ENCODE results near the gene SPDEF. TPM values are rescaled to one million over a fixed set of nuclear protein-coding genes. Genes with fewer than 3 reads are reported as not detected.
A peak's percentile ranks its signal among the peaks of the same experiment; 100 is the strongest.

SPDEF gene
- total RNA-seq, 1 donor from 2014 or later = 5.0 TPM

GRCh38 chr6:34525431-34526175 is 30.5 kb downstream of the SPDEF start:
- Histone ChIP-seq H3K27me3 (ENCODE audit: control insufficient read depth, insufficient read depth, low read length) (no peaks in the 10 kb centered on the region), H3K4me3 (ENCODE audit: low read depth, low read length) (no peak overlapping the region), H3K36me3 (ENCODE audit: control insufficient read depth, insufficient read depth, low read length) (no peaks in the 10 kb centered on the region)
- FAIRE-seq = peak; percentile 79
- DNase-seq (ENCODE audit: low read depth) = no peak
- no peak for TF ChIP-seq CTCF (IDR thresholded peaks at IDR 0.05; ENCODE audit: insufficient read depth, low read length, severe bottlenecking)

GRCh38 chr6:34524971-34525370 is 31.2 kb downstream of the SPDEF start:
- no peak for FAIRE-seq

GRCh38 chr6:34524499-34524898 is 31.6 kb downstream of the SPDEF start:
- FAIRE-seq (no peak), DNase-seq (ENCODE audit: low read depth) (no peak)
- no peak overlapping the region for H3K4me3 ChIP-seq (ENCODE audit: low read depth, low read length)
- no peak for TF ChIP-seq CTCF (IDR thresholded peaks at IDR 0.05; ENCODE audit: insufficient read depth, low read length, severe bottlenecking)
- no peaks in the 10 kb centered on the region for H3K27me3 ChIP-seq (ENCODE audit: control insufficient read depth, insufficient read depth, low read length)
- H3K36me3 ChIP-seq (ENCODE audit: control insufficient read depth, insufficient read depth, low read length) = no peaks in the 10 kb centered on the region

More at GRCh38 chr6:34524971-34525370, 31.2 kb downstream of the SPDEF start:
- H3K27me3 ChIP-seq (ENCODE audit: control insufficient read depth, insufficient read depth, low read length) = no peaks in the 10 kb centered on the region
- no peak for TF ChIP-seq CTCF (IDR thresholded peaks at IDR 0.05; ENCODE audit: insufficient read depth, low read length, severe bottlenecking)
- DNase-seq (ENCODE audit: low read depth) = no peak
- no peaks in the 10 kb centered on the region for H3K36me3 ChIP-seq (ENCODE audit: control insufficient read depth, insufficient read depth, low read length)
- no peak overlapping the region for H3K4me3 ChIP-seq (ENCODE audit: low read depth, low read length)

- H3K36me3 ChIP-seq (ENCODE audit: control insufficient read depth, insufficient read depth, low read length) = no peaks in the 10 kb centered on the region
- no peak for TF ChIP-seq CTCF (IDR thresholded peaks at IDR 0.05; ENCODE audit: insufficient read depth, low read length, severe bottlenecking)
- no peaks in the 10 kb centered on the region for H3K27me3 ChIP-seq (ENCODE audit: control insufficient read depth, insufficient read depth, low read length)
- DNase-seq (ENCODE audit: low read depth) (no peak), FAIRE-seq (peak; percentile 32)
- H3K4me3 ChIP-seq (ENCODE audit: low read depth, low read length) = no peak overlapping the region
These were observed 32.5 kb downstream of the SPDEF start for GRCh38 chr6:34523441-34524206.

- no peak overlapping the region for H3K4me3 ChIP-seq (ENCODE audit: low read depth, low read length)
- no peak for FAIRE-seq
- no peaks in the 10 kb centered on the region for H3K27me3 ChIP-seq (ENCODE audit: control insufficient read depth, insufficient read depth, low read length)
- no peaks in the 10 kb centered on the region for H3K36me3 ChIP-seq (ENCODE audit: control insufficient read depth, insufficient read depth, low read length)
- TF ChIP-seq CTCF (IDR thresholded peaks at IDR 0.05; ENCODE audit: insufficient read depth, low read length, severe bottlenecking) = no peak
- no peak for DNase-seq (ENCODE audit: low read depth)
These were observed 33.4 kb downstream of the SPDEF start for GRCh38 chr6:34522761-34523160.

Measured in bronchial epithelial cell (primary cell).